Activated naive CD4-positive, alpha-beta T cell treated with Interleukin-2 at 50 U/mL for 16 hours (primary cell): ENCODE results near the gene SLC4A8.
"Not testable (repeated sequence)": the region's sequence is repeated elsewhere in the genome, so short reads cannot be mapped to it uniquely, and the experiment has no call there.

ENCODE experiments used
- DNase-seq: peaks from one replicate; pipeline ENCODE4 v3.0.0-alpha.2; 2020

Gene SLC4A8

DNA sequence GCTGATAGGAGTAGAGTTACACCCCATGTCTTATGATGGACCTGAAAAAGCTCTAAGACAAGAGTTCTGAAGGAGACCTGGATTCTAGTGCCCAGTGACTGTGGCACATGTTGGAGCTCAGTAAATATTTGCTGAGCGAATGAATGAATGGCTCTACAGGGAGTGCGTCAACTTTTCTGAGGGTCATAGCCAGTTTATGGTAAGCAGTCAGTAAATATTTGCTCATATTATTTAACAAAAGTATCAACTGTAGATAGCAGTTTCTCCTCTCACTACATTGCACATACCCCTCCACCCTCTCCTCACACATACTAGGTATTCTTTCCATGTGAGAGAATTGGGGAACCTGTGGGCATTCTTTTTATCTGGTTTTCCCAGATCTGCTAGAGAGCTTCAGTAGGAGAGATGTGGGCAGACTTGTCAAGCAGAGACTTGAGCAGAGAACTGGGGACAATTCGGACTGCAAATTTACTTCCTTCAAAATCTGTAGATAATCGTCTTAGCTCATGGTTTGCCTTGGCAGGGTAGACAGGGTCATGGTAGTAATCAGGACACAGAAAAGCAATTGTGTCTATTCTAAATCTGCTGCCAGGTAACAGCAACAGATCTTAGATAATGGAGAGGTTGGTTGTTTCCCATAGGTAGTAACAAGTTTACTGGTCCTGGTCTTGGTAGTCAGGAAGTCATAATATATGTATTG, 5.7 kb downstream of the SLC4A8 start:
- DNase-seq = no peak

GRCh38 chr12:51432921-51433320, 8.3 kb downstream of the SLC4A8 start:
- DNase-seq = no peak

GRCh38 chr12:51434305-51434704, 9.7 kb downstream of the SLC4A8 start:
- DNase-seq = no peak

- DNase-seq = no peak
These were observed 12.8 kb downstream of the SLC4A8 start for GRCh38 chr12:51437431-51437830.

DNA sequence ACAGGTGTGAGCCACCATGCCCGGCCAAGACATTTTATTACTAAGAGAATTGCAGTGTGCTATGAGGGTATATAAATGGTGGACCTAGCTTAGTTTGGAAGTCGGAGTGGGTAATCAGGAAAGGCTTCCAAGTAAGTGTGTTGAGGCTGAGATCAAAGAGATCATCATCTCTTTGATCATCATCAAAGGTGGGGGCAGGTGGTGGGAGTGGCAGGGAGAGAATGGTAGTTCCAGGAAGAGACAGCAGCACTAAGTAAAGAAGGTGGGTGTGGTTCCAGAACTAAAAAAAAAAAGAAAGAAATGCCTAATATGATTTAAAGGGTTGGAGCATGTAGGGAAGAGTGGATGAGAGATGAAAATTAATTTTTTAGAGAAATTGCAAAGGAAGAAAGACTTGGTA, 14.7 kb downstream of the SLC4A8 start:
- no peak for DNase-seq

GRCh38 chr12:51441583-51441982, 17.0 kb downstream of the SLC4A8 start:
- no peak for DNase-seq

GRCh38 chr12:51442324-51442723, 17.7 kb downstream of the SLC4A8 start:
- DNase-seq = no peak

DNA sequence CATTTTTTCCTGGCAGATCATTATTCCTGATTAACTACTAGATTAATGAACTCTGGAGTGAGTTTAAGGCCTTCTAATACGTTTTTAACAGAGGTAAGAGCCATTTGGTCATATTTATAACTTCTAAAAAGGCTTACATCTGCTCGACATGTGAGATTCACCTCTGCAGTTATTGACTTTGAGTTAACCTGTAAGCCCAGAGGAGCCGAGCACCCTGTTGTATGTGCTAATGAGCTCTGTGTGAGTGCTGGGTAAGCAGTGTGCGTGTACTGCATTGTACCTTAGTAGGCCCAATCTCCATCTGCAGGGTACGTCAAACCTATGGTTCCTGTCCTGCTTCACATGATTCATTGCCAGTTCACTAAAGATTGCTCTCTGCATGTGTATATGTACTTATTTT, 18.9 kb downstream of the SLC4A8 start:
- DNase-seq = no peak

DNA sequence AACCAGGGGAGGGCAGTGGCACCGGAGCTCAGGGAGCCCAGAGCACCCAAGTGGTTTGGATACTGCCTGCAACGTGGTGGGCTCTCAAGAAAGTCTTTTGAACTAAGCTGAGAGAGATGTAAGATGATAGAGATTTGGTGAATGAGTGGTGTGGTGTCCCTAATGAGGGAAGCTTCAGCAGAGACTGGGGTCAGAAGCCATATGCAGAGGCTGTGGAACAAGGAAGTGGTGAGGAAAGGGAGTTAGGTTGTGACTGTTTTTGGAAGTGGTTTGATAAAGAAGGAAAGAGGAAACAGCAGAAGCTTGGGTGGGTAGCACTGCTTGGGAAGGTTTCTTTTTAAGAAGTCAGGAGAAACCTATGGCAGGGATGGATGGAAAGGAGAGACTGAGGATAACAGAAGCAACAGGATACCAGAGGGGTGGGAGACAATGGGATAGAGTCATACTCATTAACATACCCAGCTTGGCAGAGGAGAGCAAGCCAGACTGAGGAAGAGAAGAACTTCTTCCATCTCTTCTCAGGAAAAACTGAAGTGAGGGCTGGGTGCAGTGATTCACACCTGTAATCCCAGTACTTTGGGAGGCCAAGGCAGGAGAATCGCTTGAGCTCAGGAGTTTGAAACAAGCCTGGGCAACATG, 24.1 kb downstream of the SLC4A8 start:
- no peak for DNase-seq

GRCh38 chr12:51449580-51450246, 25.1 kb downstream of the SLC4A8 start:
- no peak for DNase-seq

DNA sequence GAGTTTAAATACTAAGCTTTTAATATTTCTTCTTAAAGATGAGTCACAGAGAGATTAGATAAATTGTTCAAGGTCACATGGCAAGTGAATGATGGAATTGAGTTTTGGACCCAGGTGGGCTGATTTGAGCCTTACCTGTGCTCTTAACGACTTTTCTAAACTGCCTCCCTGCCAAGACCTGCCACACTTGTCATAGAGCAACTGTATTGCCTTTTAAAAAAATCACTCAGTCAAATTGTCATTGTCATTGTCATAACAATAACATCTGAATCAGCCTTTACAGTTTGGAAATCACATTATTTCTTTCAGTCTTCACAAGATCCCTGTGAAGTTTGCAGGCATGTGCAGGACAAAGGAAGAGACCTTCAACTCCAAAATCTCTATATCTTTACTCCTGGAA, 25.7 kb downstream of the SLC4A8 start:
- no peak for DNase-seq

GRCh38 chr12:51450806-51451205, 26.2 kb downstream of the SLC4A8 start:
- DNase-seq = no peak

DNA sequence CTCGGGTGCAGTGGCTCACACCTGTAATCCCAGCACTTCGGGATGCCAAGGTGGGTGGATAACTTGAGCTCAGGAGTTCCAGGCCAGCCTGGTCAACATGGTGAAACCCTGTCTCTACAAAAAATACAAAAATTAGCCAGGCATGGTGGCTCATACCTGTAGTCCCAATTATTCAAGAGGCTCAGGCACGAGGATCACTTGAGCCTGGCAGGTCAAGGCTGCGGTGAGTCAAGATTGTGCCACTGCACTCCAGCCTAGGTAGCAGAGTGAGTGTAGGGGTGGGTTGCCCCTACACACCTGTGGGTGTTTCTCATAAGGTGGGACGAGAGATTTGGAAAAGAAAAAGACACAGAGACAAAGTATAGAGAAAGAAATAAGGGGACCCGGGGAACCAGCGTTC, 29.4 kb downstream of the SLC4A8 start:
- not testable (repeated sequence) for DNase-seq

GRCh38 chr12:51455050-51455449, 30.4 kb downstream of the SLC4A8 start:
- DNase-seq = not testable (repeated sequence)

DNA sequence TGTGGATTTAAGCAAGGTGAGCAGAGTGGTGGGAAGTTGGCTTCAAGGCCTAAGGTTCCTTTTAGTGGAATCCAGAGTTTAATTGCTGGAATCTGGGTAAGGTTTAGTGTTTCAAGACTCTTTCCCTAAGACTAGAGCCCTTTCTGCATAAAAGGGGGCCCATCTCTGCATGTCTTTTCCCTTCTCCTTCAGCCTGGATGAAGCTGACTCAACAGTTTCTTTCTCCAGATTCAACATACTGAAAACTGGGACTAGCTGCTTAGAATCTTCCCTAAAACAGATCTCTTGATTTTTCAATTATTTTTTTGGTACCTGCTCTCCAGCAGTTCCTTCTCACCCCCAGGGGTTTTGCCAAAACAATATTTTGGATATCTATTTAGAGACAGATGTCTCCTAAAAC, 34.0 kb downstream of the SLC4A8 start:
- DNase-seq = no peak

DNA sequence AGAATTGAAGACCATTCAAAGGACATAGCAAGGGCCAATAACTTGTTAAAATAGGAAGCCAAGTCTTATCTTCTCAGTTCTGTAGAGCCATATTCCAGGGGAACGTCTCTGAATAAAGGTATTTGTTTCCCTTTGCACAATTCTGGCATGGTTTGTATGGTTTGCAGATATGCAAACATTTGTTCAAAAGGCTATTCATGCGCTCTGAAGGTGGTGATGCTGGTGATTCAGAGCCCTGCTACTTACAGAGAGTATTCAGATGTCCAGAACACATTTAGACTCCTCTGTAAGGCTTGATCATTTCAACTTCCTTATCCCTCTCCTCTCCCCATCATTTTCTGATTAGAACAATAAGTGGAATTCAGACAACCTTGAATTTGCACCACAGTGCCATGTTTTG, 35.9 kb downstream of the SLC4A8 start:
- no peak for DNase-seq

- no peak for DNase-seq
These were observed 40.9 kb downstream of the SLC4A8 start for GRCh38 chr12:51465491-51465890.

DNA sequence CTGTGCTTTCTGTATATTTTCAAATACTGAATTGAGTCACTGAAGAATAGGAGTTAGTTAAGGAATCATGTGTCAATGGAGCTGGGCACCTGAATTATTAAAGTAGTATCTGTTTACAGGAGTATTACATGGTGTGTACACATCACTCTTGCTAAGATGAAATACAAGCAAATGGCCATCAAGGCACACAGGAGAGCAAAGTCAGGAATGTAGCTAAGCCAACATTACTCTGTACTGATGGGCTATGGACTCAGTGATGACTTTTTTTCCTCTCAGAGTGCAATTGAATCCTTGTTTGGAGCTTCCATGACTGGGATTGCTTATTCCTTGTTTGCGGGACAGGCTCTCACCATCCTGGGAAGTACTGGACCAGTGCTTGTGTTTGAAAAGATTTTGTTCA, 45.5 kb downstream of the SLC4A8 start:
- no peak for DNase-seq

GRCh38 chr12:51471111-51471864, 46.7 kb downstream of the SLC4A8 start:
- DNase-seq = no peak

GRCh38 chr12:51472984-51473383, 48.4 kb downstream of the SLC4A8 start:
- DNase-seq = no peak

DNA sequence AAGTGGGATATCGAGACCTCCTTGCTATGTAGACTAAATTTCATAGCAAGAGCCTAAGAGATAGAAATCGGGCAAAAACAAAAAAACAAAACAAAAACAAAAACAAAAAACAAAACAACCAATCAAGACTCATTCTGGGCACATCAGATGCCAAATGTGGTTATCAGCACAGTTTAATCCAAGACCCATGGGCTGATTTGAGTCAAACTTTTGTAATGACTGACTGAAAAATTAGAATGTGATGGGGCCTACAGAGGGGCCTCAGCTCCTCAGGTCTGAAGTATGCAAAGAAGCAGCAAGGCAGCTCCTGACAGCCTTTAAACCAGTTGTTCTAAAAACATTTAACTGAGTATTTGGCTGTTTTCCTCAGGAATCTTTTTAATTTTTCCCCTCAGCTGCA, 49.3 kb downstream of the SLC4A8 start:
- DNase-seq = no peak

DNA sequence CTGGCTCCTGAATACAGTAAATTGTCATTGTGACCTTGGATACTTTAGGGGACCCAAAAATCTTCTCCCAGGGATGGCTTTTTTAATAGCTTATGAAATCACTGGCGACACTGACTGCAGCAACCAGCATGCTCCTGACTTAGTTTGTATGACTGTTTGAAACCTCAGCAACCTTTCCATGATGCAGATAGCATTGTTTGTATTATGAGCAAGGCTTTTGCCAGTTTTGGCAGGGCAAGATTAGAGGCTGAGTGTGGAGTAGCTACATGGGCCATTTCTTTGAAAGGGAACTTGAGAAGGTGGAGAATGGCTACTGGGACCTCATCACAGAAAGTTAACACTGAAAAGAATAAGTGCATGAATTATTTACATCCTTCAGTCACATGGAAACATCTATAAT, 50.9 kb downstream of the SLC4A8 start:
- DNase-seq = no peak

DNA sequence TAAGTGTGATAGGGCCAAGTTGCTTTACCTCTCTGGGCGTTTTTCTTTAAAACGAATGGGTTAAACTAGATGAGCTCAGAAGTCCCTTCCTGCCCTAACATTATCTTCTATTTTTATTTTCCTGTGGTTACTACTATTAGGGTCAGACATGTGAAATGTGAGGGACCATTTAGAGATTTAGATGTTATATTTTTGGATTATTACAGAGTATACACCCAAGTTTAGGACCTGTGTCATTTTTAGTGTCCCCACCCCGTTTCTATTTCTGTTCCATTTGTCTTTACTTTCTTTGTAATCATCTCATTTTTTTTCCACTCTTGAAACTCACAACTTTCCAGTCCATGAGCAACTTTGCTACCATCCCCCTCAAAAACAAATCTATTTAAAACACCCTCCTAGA, 56.3 kb downstream of the SLC4A8 start:
- DNase-seq = no peak
